ENCODE results near the gene SDK1.

Gene SDK1

GRCh38 chr7:3825491-3825890 is 524.4 kb downstream of the SDK1 start:
- DNase-seq = no peak

- no peak for DNase-seq
These were observed 531.1 kb downstream of the SDK1 start for GRCh38 chr7:3832199-3832598.

- no peak for DNase-seq
These were observed 534.1 kb downstream of the SDK1 start for GRCh38 chr7:3835109-3835508.

- no peak for DNase-seq
These were observed 535.8 kb downstream of the SDK1 start for GRCh38 chr7:3836855-3837254.

GRCh38 chr7:3844540-3845151 is 543.6 kb downstream of the SDK1 start:
- no peak for DNase-seq

GRCh38 chr7:3846738-3847137 is 545.7 kb downstream of the SDK1 start:
- DNase-seq = no peak

- no peak for DNase-seq
These were observed 546.3 kb downstream of the SDK1 start for GRCh38 chr7:3847336-3847735.

- DNase-seq = no peak
These were observed 558.4 kb downstream of the SDK1 start for GRCh38 chr7:3859431-3859830.

- DNase-seq = no peak
These were observed 559.9 kb downstream of the SDK1 start for GRCh38 chr7:3860932-3861331.

- DNase-seq = no peak
These were observed 560.3 kb downstream of the SDK1 start for GRCh38 chr7:3861386-3861785.

- DNase-seq = peak in 1 of 2 experiments; percentile 17
These were observed 560.9 kb downstream of the SDK1 start for GRCh38 chr7:3861941-3862340.

GRCh38 chr7:3862774-3863173 is 561.7 kb downstream of the SDK1 start:
- DNase-seq = no peak

GRCh38 chr7:3866277-3866676 is 565.2 kb downstream of the SDK1 start:
- DNase-seq = no peak

- DNase-seq = no peak
These were observed 566.8 kb downstream of the SDK1 start for GRCh38 chr7:3867863-3868262.

GRCh38 chr7:3879355-3880075 is 578.5 kb downstream of the SDK1 start:
- DNase-seq = no peak

- DNase-seq = no peak
These were observed 579.4 kb downstream of the SDK1 start for GRCh38 chr7:3880228-3880987.

GRCh38 chr7:3882782-3883181 is 581.7 kb downstream of the SDK1 start:
- DNase-seq = no peak

- no peak for DNase-seq
These were observed 583.5 kb downstream of the SDK1 start for GRCh38 chr7:3884543-3884942.

- DNase-seq = no peak
These were observed 586.1 kb downstream of the SDK1 start for GRCh38 chr7:3887096-3887690.

GRCh38 chr7:3888096-3888495 is 587.0 kb downstream of the SDK1 start:
- no peak for DNase-seq

GRCh38 chr7:3892157-3892556 is 591.1 kb downstream of the SDK1 start:
- no peak for DNase-seq

- DNase-seq = no peak
These were observed 591.6 kb downstream of the SDK1 start for GRCh38 chr7:3892686-3893085.

- no peak for DNase-seq
These were observed 592.2 kb downstream of the SDK1 start for GRCh38 chr7:3893151-3893788.

Data from SW 1271 (cell line).